H1 (cell line): ENCODE data around the gene GDF15.

Experiments
- CBX8 ChIP-seq: fragments of 300-800, 300-1000 bp; sonication (generic); IDR thresholded peaks from 2 replicates; pipeline ENCODE4 v1.7.1; 2016; ENCODE audit warnings: low read depth, low read length, borderline replicate concordance
- CTCF ChIP-seq, 3 experiments: IDR thresholded peaks; 1 replicate in 2 of 3; 2 replicates in 1 of 3; pipeline versions ENCODE4 v1.5.1 to v1.6.1; 2011; ENCODE audit warnings: low read length in 3 of 3, mild to moderate bottlenecking in 3 of 3, inconsistent platforms in 2 of 3, low read depth in 1 of 3, moderate library complexity in 1 of 3; ENCODE audit not compliant: insufficient read depth in 1 of 3; ENCODE audit errors: control extremely low read depth in 1 of 3
- E2F6 ChIP-seq: IDR thresholded peaks from 2 replicates; pipeline ENCODE4 v1.6.1; 2012; ENCODE audit warnings: inconsistent platforms
- EP300 ChIP-seq, 2 experiments: IDR thresholded peaks; 1 replicate in 1 of 2; 2 replicates in 1 of 2; pipeline ENCODE4 v1.6.1; 2011 to 2012; ENCODE audit warnings: low read depth in 2 of 2, low read length in 2 of 2, mild to moderate bottlenecking in 2 of 2, borderline replicate concordance in 1 of 2, inconsistent platforms in 1 of 2, moderate library complexity in 1 of 2
- GTF2F1 ChIP-seq: IDR thresholded peaks from 2 replicates; pipeline ENCODE4 v1.6.1; 2012; ENCODE audit warnings: low read depth, low read length, improper control_type of control experiment, borderline replicate concordance
- MAFK ChIP-seq: IDR thresholded peaks from 2 replicates; pipeline ENCODE4 v1.6.1; 2012; ENCODE audit warnings: low read depth, mild to moderate bottlenecking, improper control_type of control experiment, low read length
- MAX ChIP-seq: IDR thresholded peaks from 2 replicates; pipeline ENCODE4 v1.6.1; 2012; ENCODE audit warnings: inconsistent platforms
- POLR2AphosphoS5 ChIP-seq: IDR thresholded peaks from 2 replicates; pipeline ENCODE4 v1.6.1; 2011; ENCODE audit warnings: low read depth, low read length
- POU5F1 ChIP-seq: IDR thresholded peaks from 2 replicates; pipeline ENCODE4 v1.6.1; 2011; ENCODE audit warnings: low read depth, mild to moderate bottlenecking, low read length, moderate library complexity
- RXRA ChIP-seq: IDR thresholded peaks from 2 replicates; pipeline ENCODE4 v1.6.1; 2011; ENCODE audit warnings: low read depth, mild to moderate bottlenecking, low read length, moderate library complexity; ENCODE audit not compliant: insufficient read depth
- YY1 ChIP-seq: IDR thresholded peaks from 2 replicates; pipeline ENCODE4 v1.6.1; 2011; ENCODE audit warnings: low read depth, mild to moderate bottlenecking, low read length

GRCh38 chr19:18431351-18432197 is 45.6 kb downstream of the GDF15 start:
- no peak for TF ChIP-seq CTCF (IDR thresholded peaks at IDR 0.05; ENCODE audit: control extremely low read depth in 1 of 3, insufficient read depth in 1 of 3, low read depth in 1 of 3, low read length in 3 of 3)
- no peak for TF ChIP-seq EP300 (IDR thresholded peaks at IDR 0.05; ENCODE audit: borderline replicate concordance in 1 of 2, low read depth in 2 of 2, low read length in 2 of 2)
- no peak for TF ChIP-seq CBX8
- no peak for TF ChIP-seq RXRA
- TF ChIP-seq GTF2F1 = no peak
- TF ChIP-seq YY1 = no peak
- no peak for TF ChIP-seq MAFK
- TF ChIP-seq E2F6 = no peak
- TF ChIP-seq POU5F1 = no peak
- TF ChIP-seq POLR2AphosphoS5 = no peak
- TF ChIP-seq MAX = no peak
